Mesenchymal stem cell (in vitro differentiated cells and primary cell): ENCODE measurements around the gene CCNE1.

Source experiments
- DNase-seq: peaks from one replicate; pipeline ENCODE4 v3.0.0-alpha.2; 2013
- H2AFZ ChIP-seq: one replicate; pipeline ENCODE4 v1.6.1; 2013; ENCODE audit warnings: low read depth, mild to moderate bottlenecking, control low read depth, inconsistent platforms, low read length, moderate library complexity
- H2AK5ac ChIP-seq: 2 replicates; pipeline ENCODE4 v1.6.1; 2013; ENCODE audit warnings: low read length, moderate library complexity, mild to moderate bottlenecking, inconsistent platforms; ENCODE audit not compliant: severe bottlenecking
- H2BK120ac ChIP-seq: one replicate; pipeline ENCODE4 v1.6.1; 2013; ENCODE audit warnings: low read depth, mild to moderate bottlenecking, inconsistent platforms, low read length, moderate library complexity
- H2BK12ac ChIP-seq, 2 experiments: one replicate each; pipeline ENCODE4 v1.6.1; 2013; ENCODE audit warnings: inconsistent platforms in 2 of 2, low read length in 2 of 2, mild to moderate bottlenecking in 2 of 2, moderate library complexity in 2 of 2, control low read depth in 1 of 2
- H2BK15ac ChIP-seq: one replicate; pipeline ENCODE4 v1.6.1; 2013; ENCODE audit warnings: mild to moderate bottlenecking, low read depth, inconsistent platforms; ENCODE audit not compliant: poor library complexity, severe bottlenecking
- H2BK5ac ChIP-seq: 2 replicates; pipeline ENCODE4 v1.6.1; 2013; ENCODE audit warnings: low read depth, mild to moderate bottlenecking, low read length, control low read depth, inconsistent platforms; ENCODE audit not compliant: poor library complexity, severe bottlenecking
- H3K14ac ChIP-seq, 2 experiments: one replicate each; pipeline ENCODE4 v1.6.1; 2013; ENCODE audit warnings: inconsistent platforms in 2 of 2, low read length in 2 of 2, control low read depth in 1 of 2, mild to moderate bottlenecking in 1 of 2, moderate library complexity in 1 of 2
- H3K18ac ChIP-seq, 2 experiments: one replicate each; pipeline ENCODE4 v1.6.1; 2013; ENCODE audit warnings: inconsistent platforms in 2 of 2, low read length in 2 of 2, control low read depth in 1 of 2, low read depth in 1 of 2, mild to moderate bottlenecking in 1 of 2
- H3K23ac ChIP-seq, 2 experiments: one replicate each; pipeline ENCODE4 v1.6.1; 2013; ENCODE audit warnings: inconsistent platforms in 2 of 2, low read length in 2 of 2, mild to moderate bottlenecking in 2 of 2, moderate library complexity in 2 of 2, control low read depth in 1 of 2
- H3K27ac ChIP-seq: 2 replicates; pipeline ENCODE4 v1.5.1; 2013; ENCODE audit warnings: mild to moderate bottlenecking, moderate library complexity, low read length, control low read depth, inconsistent platforms; ENCODE audit not compliant: poor library complexity, severe bottlenecking
- H3K27me3 ChIP-seq, 2 experiments: 2 replicates each; pipeline versions ENCODE4 v1.6.1 to v1.7.0; 2013; ENCODE audit warnings: low read length in 2 of 2, mild to moderate bottlenecking in 2 of 2, moderate library complexity in 2 of 2, control low read depth in 1 of 2, inconsistent platforms in 1 of 2; ENCODE audit not compliant: control insufficient read depth in 1 of 2, insufficient read depth in 1 of 2
- H3K36me3 ChIP-seq, 2 experiments: 2 replicates each; pipeline versions ENCODE4 v1.6.1 to v1.7.0; 2013; ENCODE audit warnings: low read length in 2 of 2, control low read depth in 1 of 2, inconsistent platforms in 1 of 2, low read depth in 1 of 2, mild to moderate bottlenecking in 1 of 2; ENCODE audit not compliant: insufficient read depth in 2 of 2, control insufficient read depth in 1 of 2
- H3K4ac ChIP-seq, 2 experiments: one replicate each; pipeline ENCODE4 v1.6.1; 2013; ENCODE audit warnings: inconsistent platforms in 2 of 2, low read length in 2 of 2, mild to moderate bottlenecking in 2 of 2, moderate library complexity in 2 of 2, control low read depth in 1 of 2, low read depth in 1 of 2
- H3K4me1 ChIP-seq: 2 replicates; pipeline ENCODE4 v1.6.1; 2013; ENCODE audit warnings: low read depth, low read length, control low read depth; ENCODE audit not compliant: control insufficient read depth, insufficient read depth
- H3K4me2 ChIP-seq: 2 replicates; pipeline ENCODE4 v1.6.1; 2013; ENCODE audit warnings: low read length, mild to moderate bottlenecking, inconsistent platforms; ENCODE audit not compliant: poor library complexity, severe bottlenecking
- H3K4me3 ChIP-seq, 2 experiments: 2 replicates each; pipeline versions ENCODE4 v1.5.1 to v1.7.0; 2013; ENCODE audit warnings: low read length in 2 of 2, mild to moderate bottlenecking in 2 of 2, control low read depth in 1 of 2, low read depth in 1 of 2; ENCODE audit not compliant: insufficient read depth in 1 of 2
- H3K79me1 ChIP-seq: replicated peaks from 2 replicates; pipeline ENCODE4 v1.6.1; 2013; ENCODE audit warnings: mild to moderate bottlenecking, control low read depth, low read length, inconsistent platforms; ENCODE audit not compliant: poor library complexity, severe bottlenecking
- H3K9ac ChIP-seq: 2 replicates; pipeline ENCODE4 v1.7.0; 2013; ENCODE audit warnings: mild to moderate bottlenecking, low read length, moderate library complexity
- H3K9me3 ChIP-seq: 2 replicates; pipeline ENCODE4 v1.7.0; 2013; ENCODE audit warnings: mild to moderate bottlenecking, low read length; ENCODE audit not compliant: control insufficient read depth
- H4K8ac ChIP-seq: one replicate; pipeline ENCODE4 v1.6.1; 2013; ENCODE audit warnings: inconsistent platforms, mild to moderate bottlenecking, low read length, moderate library complexity
- H4K91ac ChIP-seq: one replicate; pipeline ENCODE4 v1.6.1; 2013; ENCODE audit warnings: mild to moderate bottlenecking, low read length, inconsistent platforms
- WGBS: methylation state at CpG from one replicate; pipeline ENCODE4 v1.1.7; 2013; ENCODE audit warnings: mixed read lengths; 5-methylcytosine and 5-hydroxymethylcytosine counted together

The CCNE1 gene

GRCh38 chr19:29817316-29817715 lies 5.5 kb downstream of the CCNE1 start:
- 93% methylated on average over 3 of the region's 4 CpGs for WGBS
- H3K27me3 ChIP-seq: no peaks in the 10 kb centered on the region
- H2BK120ac ChIP-seq: no peak overlapping the region
- H3K79me1 ChIP-seq: no peaks in the 10 kb centered on the region
- H3K4me1 ChIP-seq: peaks cover 2% of the 10 kb centered on the region
- no peak overlapping the region for H3K27ac ChIP-seq
- H4K8ac ChIP-seq: no peak overlapping the region
- H3K9me3 ChIP-seq: no peaks in the 10 kb centered on the region
- peaks cover 19 to 37% of the 10 kb centered on the region in 2 experiments for H3K36me3 ChIP-seq
- H3K4ac ChIP-seq: no peak overlapping the region
- no peak overlapping the region for H2BK12ac ChIP-seq
- H2AFZ ChIP-seq: no peak overlapping the region
- no peak overlapping the region for H3K14ac ChIP-seq
- no peak overlapping the region for H3K4me2 ChIP-seq
- no peak overlapping the region for H3K9ac ChIP-seq
- no peak overlapping the region for H3K18ac ChIP-seq
- no peak for DNase-seq
- H4K91ac ChIP-seq: no peak overlapping the region
- H2AK5ac ChIP-seq: no peak overlapping the region
- H2BK15ac ChIP-seq: no peak overlapping the region
- H3K4me3 ChIP-seq: no peak overlapping the region
- H3K23ac ChIP-seq: no peak overlapping the region
- no peak overlapping the region for H2BK5ac ChIP-seq

- Histone ChIP-seq H2BK120ac (no peak overlapping the region), H3K4me1 (no peaks in the 10 kb centered on the region), H2BK15ac (no peak overlapping the region), H2BK5ac (no peak overlapping the region), H3K9me3 (no peaks in the 10 kb centered on the region), H3K9ac (no peak overlapping the region), H3K27me3 (no peaks in the 10 kb centered on the region), H4K91ac (no peak overlapping the region), H2AK5ac (no peak overlapping the region), H3K36me3 (peaks cover 30 to 46% of the 10 kb centered on the region in 2 experiments), H2AFZ (no peak overlapping the region), H3K4me3 (no peak overlapping the region), H3K4ac (no peak overlapping the region), H2BK12ac (no peak overlapping the region), H3K23ac (no peak overlapping the region), H3K18ac (no peak overlapping the region), H3K4me2 (no peak overlapping the region), H3K79me1 (no peaks in the 10 kb centered on the region), H4K8ac (no peak overlapping the region), H3K14ac (no peak overlapping the region), H3K27ac (no peak overlapping the region)
- DNase-seq: no peak
- 96% methylated on average over 3 of the region's 4 CpGs for WGBS
These were observed 7.5 kb downstream of the CCNE1 start for GRCh38 chr19:29819300-29819699.

GRCh38 chr19:29819986-29820385 lies 8.2 kb downstream of the CCNE1 start:
- Histone ChIP-seq H3K36me3 (peaks cover 33 to 47% of the 10 kb centered on the region in 2 experiments), H3K9me3 (no peaks in the 10 kb centered on the region), H2BK15ac (no peak overlapping the region), H3K4me2 (no peak overlapping the region), H4K8ac (no peak overlapping the region), H4K91ac (no peak overlapping the region), H3K4ac (no peak overlapping the region), H2AK5ac (no peak overlapping the region), H3K23ac (no peak overlapping the region), H2BK12ac (no peak overlapping the region), H3K18ac (no peak overlapping the region), H3K9ac (no peak overlapping the region), H3K79me1 (no peaks in the 10 kb centered on the region), H2AFZ (no peak overlapping the region), H3K27ac (no peak overlapping the region), H3K4me1 (no peaks in the 10 kb centered on the region), H2BK5ac (no peak overlapping the region), H3K27me3 (no peaks in the 10 kb centered on the region), H3K4me3 (no peak overlapping the region), H3K14ac (no peak overlapping the region), H2BK120ac (no peak overlapping the region)
- WGBS: 94% methylated on average over 6 of the region's 6 CpGs
- no peak for DNase-seq

GRCh38 chr19:29823581-29824330 lies 12.0 kb downstream of the CCNE1 start:
- no peaks in the 10 kb centered on the region for H3K4me1 ChIP-seq
- no peaks in the 10 kb centered on the region for H3K27me3 ChIP-seq
- no peak overlapping the region for H2BK120ac ChIP-seq
- H3K36me3 ChIP-seq: peaks cover 27 to 35% of the 10 kb centered on the region in 2 experiments
- no peak overlapping the region for H2AFZ ChIP-seq
- H2BK12ac ChIP-seq: no peak overlapping the region
- H3K18ac ChIP-seq: no peak overlapping the region
- no peak overlapping the region for H4K91ac ChIP-seq
- H3K9ac ChIP-seq: no peak overlapping the region
- H3K23ac ChIP-seq: no peak overlapping the region
- no peak overlapping the region for H3K4ac ChIP-seq
- H4K8ac ChIP-seq: no peak overlapping the region
- H3K4me3 ChIP-seq: no peak overlapping the region
- H3K14ac ChIP-seq: no peak overlapping the region
- no peak overlapping the region for H3K27ac ChIP-seq
- H2BK5ac ChIP-seq: no peak overlapping the region
- H2AK5ac ChIP-seq: no peak overlapping the region
- 97% methylated on average over 19 of the region's 20 CpGs for WGBS
- DNase-seq: no peak
- H3K9me3 ChIP-seq: no peaks in the 10 kb centered on the region
- no peaks in the 10 kb centered on the region for H3K79me1 ChIP-seq
- H2BK15ac ChIP-seq: no peak overlapping the region
- no peak overlapping the region for H3K4me2 ChIP-seq
